GM12891 (cell line): ENCODE data around the gene RAB6A.

Experiments
- PAX5 ChIP-seq: IDR thresholded peaks from 2 replicates; pipeline ENCODE4 v1.6.1; 2011; ENCODE audit warnings: low read length, moderate library complexity, mild to moderate bottlenecking; ENCODE audit not compliant: insufficient read depth, severe bottlenecking
- POLR2A ChIP-seq: IDR thresholded peaks from 2 replicates; pipeline ENCODE4 v1.6.1; 2011; ENCODE audit warnings: low read depth, low read length, control low read depth
- POLR2AphosphoS5 ChIP-seq: IDR thresholded peaks from 2 replicates; pipeline ENCODE4 v1.6.1; 2011; ENCODE audit warnings: low read depth, low read length, control low read depth
- POU2F2 ChIP-seq: IDR thresholded peaks from 2 replicates; pipeline ENCODE4 v1.6.1; 2011; ENCODE audit warnings: low read depth, mild to moderate bottlenecking, control low read depth, low read length, moderate library complexity
- SPI1 ChIP-seq: IDR thresholded peaks from 2 replicates; pipeline ENCODE4 v1.6.1; 2011; ENCODE audit warnings: low read depth, low read length, control low read depth
- TAF1 ChIP-seq: IDR thresholded peaks from 2 replicates; pipeline ENCODE4 v1.6.1; 2011; ENCODE audit warnings: low read depth, low read length, control low read depth

GRCh38 chr11:73659961-73660360 lies 100.9 kb downstream of the RAB6A start:
- TF ChIP-seq POLR2A, result no peak
- no peak for TF ChIP-seq POLR2AphosphoS5
- TF ChIP-seq POU2F2, result no peak
- TF ChIP-seq TAF1, result no peak
- TF ChIP-seq SPI1, result no peak
- TF ChIP-seq PAX5, result no peak
